GM06990 (cell line): ENCODE results near the gene CCS.

ENCODE experiments used
- DNase-seq: peaks from one replicate; pipeline ENCODE4 v3.0.0-alpha.2; 2011; ENCODE audit not compliant: insufficient read length; ENCODE audit errors: extremely low read depth
- H3K27me3 ChIP-seq: replicated peaks from 2 replicates; pipeline ENCODE4 v1.6.0; 2011; ENCODE audit warnings: low read length; ENCODE audit not compliant: control insufficient read depth, insufficient read depth
- H3K36me3 ChIP-seq: 2 replicates; pipeline ENCODE4 v1.5.1; 2011; ENCODE audit warnings: low read length; ENCODE audit not compliant: control insufficient read depth, insufficient read depth
- H3K4me3 ChIP-seq: replicated peaks from 2 replicates; pipeline ENCODE4 v1.5.1; 2011; ENCODE audit warnings: low read depth, mild to moderate bottlenecking, control low read depth, low read length
- CTCF ChIP-seq: IDR thresholded peaks from 2 replicates; pipeline ENCODE4 v1.5.1; 2011; ENCODE audit warnings: low read length, control low read depth, mild to moderate bottlenecking, inconsistent platforms; ENCODE audit not compliant: insufficient read depth, poor library complexity, severe bottlenecking

The CCS gene

GRCh38 chr11:66624450-66624849 lies 31.5 kb downstream of the CCS start:
- Histone ChIP-seq H3K27me3 (no peaks in the 10 kb centered on the region), H3K36me3 (peaks cover 49% of the 10 kb centered on the region), H3K4me3 (no peak overlapping the region)
- DNase-seq, result no peak
- no peak for TF ChIP-seq CTCF

- Histone ChIP-seq H3K36me3 (peaks cover 54% of the 10 kb centered on the region), H3K4me3 (no peak overlapping the region), H3K27me3 (no peaks in the 10 kb centered on the region)
- no peak for DNase-seq
- TF ChIP-seq CTCF, result no peak
Measured at GRCh38 chr11:66625041-66625751, 32.2 kb downstream of the CCS start.

- Histone ChIP-seq H3K36me3 (peaks cover 54% of the 10 kb centered on the region), H3K27me3 (no peaks in the 10 kb centered on the region), H3K4me3 (no peak overlapping the region)
- no peak for TF ChIP-seq CTCF
- no peak for DNase-seq
Measured at GRCh38 chr11:66625752-66626149, 32.8 kb downstream of the CCS start.

- TF ChIP-seq CTCF, result no peak
- no peak for DNase-seq
- Histone ChIP-seq H3K27me3 (no peaks in the 10 kb centered on the region), H3K4me3 (no peak overlapping the region), H3K36me3 (peaks cover 53% of the 10 kb centered on the region)
Measured at GRCh38 chr11:66626382-66626781, 33.4 kb downstream of the CCS start.

GRCh38 chr11:66626926-66627325 lies 33.9 kb downstream of the CCS start:
- H3K4me3 ChIP-seq, result no peak overlapping the region
- peaks cover 54% of the 10 kb centered on the region for H3K36me3 ChIP-seq
- H3K27me3 ChIP-seq, result no peaks in the 10 kb centered on the region
- no peak for TF ChIP-seq CTCF
- no peak for DNase-seq
